ENCODE results near the gene SLC9A3.
"Not testable (repeated sequence)": the region's sequence is repeated elsewhere in the genome, so short reads cannot be mapped to it uniquely, and the experiment has no call there.

SLC9A3 gene

GRCh38 chr5:523441-524222 is 617 bp downstream of the SLC9A3 start:
- DNase-seq, result peak; percentile 62

GRCh38 chr5:522899-523440 is 1.3 kb downstream of the SLC9A3 start:
- peak; percentile 92 for DNase-seq

GRCh38 chr5:522116-522515 is 2.1 kb downstream of the SLC9A3 start:
- DNase-seq, result no peak

- DNase-seq, result no peak
Observed at GRCh38 chr5:521680-522079, 2.6 kb downstream of the SLC9A3 start.

GRCh38 chr5:520850-521226 is 3.4 kb downstream of the SLC9A3 start:
- no peak for DNase-seq

- no peak for DNase-seq
Observed at GRCh38 chr5:520196-520849, 3.9 kb downstream of the SLC9A3 start.

GRCh38 chr5:518721-519120 is 5.5 kb downstream of the SLC9A3 start:
- DNase-seq, result no peak

- no peak for DNase-seq
Observed at GRCh38 chr5:517535-518100, 6.6 kb downstream of the SLC9A3 start.

GRCh38 chr5:516980-517379 is 7.3 kb downstream of the SLC9A3 start:
- no peak for DNase-seq

GRCh38 chr5:516338-516925 is 7.8 kb downstream of the SLC9A3 start:
- no peak for DNase-seq

GRCh38 chr5:515273-515836 is 8.9 kb downstream of the SLC9A3 start:
- no peak for DNase-seq

GRCh38 chr5:514673-515072 is 9.6 kb downstream of the SLC9A3 start:
- no peak for DNase-seq

- DNase-seq, result no peak
Observed at GRCh38 chr5:514101-514485, 10.2 kb downstream of the SLC9A3 start.

GRCh38 chr5:513216-514100 is 10.8 kb downstream of the SLC9A3 start:
- DNase-seq, result no peak

GRCh38 chr5:511476-511875 is 12.8 kb downstream of the SLC9A3 start:
- DNase-seq, result no peak

GRCh38 chr5:510521-510920 is 13.7 kb downstream of the SLC9A3 start:
- DNase-seq, result no peak

GRCh38 chr5:509611-510185 is 14.6 kb downstream of the SLC9A3 start:
- no peak for DNase-seq

- not testable (repeated sequence) for DNase-seq
Observed at GRCh38 chr5:507986-508575, 16.2 kb downstream of the SLC9A3 start.

GRCh38 chr5:505951-506525 is 18.2 kb downstream of the SLC9A3 start:
- DNase-seq, result no peak

GRCh38 chr5:504326-505154 is 19.7 kb downstream of the SLC9A3 start:
- DNase-seq, result no peak

Measured in NCI-H1092 treated with DMSO at 0.1 percent for 48 hours (cell line).